Loucy (cell line): Measurements from ENCODE around the gene ITSN2.

Experiments
- EZH2phosphoT487 ChIP-seq: fragments of 200-600 bp; IDR thresholded peaks from 2 replicates; pipeline ENCODE4 v1.6.1; 2018; ENCODE audit warnings: antibody characterized with exemption, mild to moderate bottlenecking, moderate library complexity, borderline replicate concordance
- TF ChIP-seq, protein P1 (sequence below): fragments of 200-600 bp; sonication (generic); conservative IDR thresholded peaks from 2 replicates; pipeline ENCODE4 v1.5.1; 2014; ENCODE audit warnings: mild to moderate bottlenecking, antibody characterized with exemption, low read length

- TF ChIP-seq, protein P1, sequence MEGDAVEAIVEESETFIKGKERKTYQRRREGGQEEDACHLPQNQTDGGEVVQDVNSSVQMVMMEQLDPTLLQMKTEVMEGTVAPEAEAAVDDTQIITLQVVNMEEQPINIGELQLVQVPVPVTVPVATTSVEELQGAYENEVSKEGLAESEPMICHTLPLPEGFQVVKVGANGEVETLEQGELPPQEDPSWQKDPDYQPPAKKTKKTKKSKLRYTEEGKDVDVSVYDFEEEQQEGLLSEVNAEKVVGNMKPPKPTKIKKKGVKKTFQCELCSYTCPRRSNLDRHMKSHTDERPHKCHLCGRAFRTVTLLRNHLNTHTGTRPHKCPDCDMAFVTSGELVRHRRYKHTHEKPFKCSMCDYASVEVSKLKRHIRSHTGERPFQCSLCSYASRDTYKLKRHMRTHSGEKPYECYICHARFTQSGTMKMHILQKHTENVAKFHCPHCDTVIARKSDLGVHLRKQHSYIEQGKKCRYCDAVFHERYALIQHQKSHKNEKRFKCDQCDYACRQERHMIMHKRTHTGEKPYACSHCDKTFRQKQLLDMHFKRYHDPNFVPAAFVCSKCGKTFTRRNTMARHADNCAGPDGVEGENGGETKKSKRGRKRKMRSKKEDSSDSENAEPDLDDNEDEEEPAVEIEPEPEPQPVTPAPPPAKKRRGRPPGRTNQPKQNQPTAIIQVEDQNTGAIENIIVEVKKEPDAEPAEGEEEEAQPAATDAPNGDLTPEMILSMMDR = no peak
- no peak for TF ChIP-seq EZH2phosphoT487
These were observed 1.9 kb upstream of the ITSN2 start for GRCh38 chr2:24362253-24362652.
